ENCODE data around the gene LSM14A.

LSM14A gene

GRCh38 chr19:34261334-34262109 is 89.2 kb downstream of the LSM14A start:
- DNase-seq (ENCODE audit: low read depth), result no peak
- no peak for TF ChIP-seq CTCF (conservative IDR thresholded peaks at IDR 0.05; ENCODE audit: low read depth, low read length)
- H3K4me3 ChIP-seq (ENCODE audit: low read length), result peak overlapping the region; percentile 27

GRCh38 chr19:34263745-34264237 is 91.5 kb downstream of the LSM14A start:
- no peak overlapping the region for H3K4me3 ChIP-seq (ENCODE audit: low read length)
- DNase-seq (ENCODE audit: low read depth), result no peak
- no peak for TF ChIP-seq CTCF (conservative IDR thresholded peaks at IDR 0.05; ENCODE audit: low read depth, low read length)

DNA sequence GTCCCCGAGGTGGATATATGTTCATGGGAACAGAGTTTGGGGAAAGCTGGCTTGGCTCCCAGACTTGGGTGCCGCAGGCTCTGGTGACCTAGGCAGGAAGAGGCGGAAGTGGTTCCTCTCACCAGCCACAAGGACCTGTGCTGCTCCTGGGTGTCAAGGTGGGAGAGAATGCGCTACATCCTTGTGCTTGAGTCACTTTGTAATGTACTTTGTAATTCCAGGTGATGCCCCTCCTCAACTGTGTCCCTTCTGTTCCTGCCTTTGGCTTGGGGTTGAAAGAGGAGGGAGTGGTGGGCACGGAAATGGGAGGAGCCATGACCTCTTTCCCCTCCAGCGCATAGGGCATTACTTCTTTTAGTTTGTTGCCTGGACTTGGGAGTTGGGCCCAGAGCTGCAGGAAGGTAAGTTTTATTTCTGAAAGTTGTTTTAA is 92.9 kb downstream of the LSM14A start:
- no peak overlapping the region for H3K4me3 ChIP-seq (ENCODE audit: low read length)
- TF ChIP-seq CTCF (conservative IDR thresholded peaks at IDR 0.05; ENCODE audit: low read depth, low read length), result no peak
- no peak for DNase-seq (ENCODE audit: low read depth)

- no peak for DNase-seq (ENCODE audit: low read depth)
- no peak overlapping the region for H3K4me3 ChIP-seq (ENCODE audit: low read length)
- TF ChIP-seq CTCF (conservative IDR thresholded peaks at IDR 0.05; ENCODE audit: low read depth, low read length), result no peak
Observed at GRCh38 chr19:34269081-34269480, 96.8 kb downstream of the LSM14A start.

DNA sequence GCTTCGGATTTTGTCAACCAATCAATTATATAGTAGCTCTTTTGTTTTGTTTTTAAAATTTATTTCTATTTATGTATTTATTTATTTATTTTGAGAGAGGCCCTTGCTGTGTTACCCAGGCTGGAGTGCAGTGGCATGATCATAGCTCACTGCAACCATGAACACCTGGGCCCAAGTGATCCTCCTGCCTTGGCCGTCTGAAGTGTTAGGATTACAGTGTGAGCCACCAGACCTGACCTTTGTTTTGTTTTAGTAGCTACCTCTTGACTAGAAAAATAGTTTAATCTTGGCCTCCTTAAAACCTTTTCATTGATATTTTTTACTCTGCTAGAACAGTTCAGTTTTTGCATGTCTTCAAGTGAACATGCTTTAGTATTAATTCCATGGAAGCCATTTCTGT is 97.2 kb downstream of the LSM14A start:
- DNase-seq (ENCODE audit: low read depth), result no peak
- no peak overlapping the region for H3K4me3 ChIP-seq (ENCODE audit: low read length)

DNA sequence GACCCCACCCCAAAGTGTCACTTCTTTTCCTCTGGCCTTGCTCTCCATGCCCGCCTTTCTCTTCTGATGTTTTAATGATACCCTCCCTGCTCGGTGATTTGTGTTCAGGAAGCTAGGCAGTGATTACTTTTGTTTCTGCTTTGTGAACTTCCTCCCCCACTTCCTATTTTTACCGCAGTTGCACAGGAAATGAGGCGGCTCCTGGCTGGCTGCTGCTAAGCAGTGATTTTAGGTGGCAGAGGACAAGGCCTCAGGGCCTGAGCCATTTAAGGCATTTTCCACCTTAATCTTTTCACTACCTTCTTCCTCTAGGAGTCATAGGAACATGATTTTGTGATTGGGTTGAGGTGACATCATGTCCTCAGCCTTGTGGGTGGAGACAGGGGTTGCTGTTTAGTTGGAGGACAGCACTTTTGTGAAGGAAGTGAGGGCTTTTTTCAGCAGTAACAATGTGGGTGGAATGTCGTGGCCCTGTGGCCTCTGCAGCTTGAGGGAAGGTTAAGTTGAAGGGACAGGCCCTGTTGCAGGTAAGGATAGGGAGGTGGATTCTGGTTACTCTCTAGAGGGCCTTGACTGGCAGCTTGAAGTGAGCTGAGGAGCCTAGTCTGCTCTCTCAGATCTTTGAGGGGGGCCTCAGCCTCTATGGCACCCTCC is 97.8 kb downstream of the LSM14A start:
- no peak overlapping the region for H3K4me3 ChIP-seq (ENCODE audit: low read length)
- no peak for DNase-seq (ENCODE audit: low read depth)
- TF ChIP-seq CTCF (conservative IDR thresholded peaks at IDR 0.05; ENCODE audit: low read depth, low read length), result no peak

More for the DNA sequence above, 97.2 kb downstream of the LSM14A start:
- no peak for TF ChIP-seq CTCF (conservative IDR thresholded peaks at IDR 0.05; ENCODE audit: low read depth, low read length)
